SK-N-SH (cell line): Measurements from ENCODE around the gene RBM44.

Source experiments
- EZH2phosphoT487 ChIP-seq: fragments of 200-600 bp; sonication (generic); IDR thresholded peaks from 2 replicates; pipeline ENCODE4 v1.6.1; 2017; ENCODE audit warnings: low read depth, mixed run types, mild to moderate bottlenecking, antibody characterized with exemption, moderate library complexity, borderline replicate concordance
- FOXM1 ChIP-seq: IDR thresholded peaks from 2 replicates; pipeline ENCODE4 v1.4.0; 2012; ENCODE audit warnings: low read depth, mild to moderate bottlenecking
- NRF1 ChIP-seq: IDR thresholded peaks from 2 replicates; pipeline ENCODE4 v1.6.1; 2012; ENCODE audit warnings: low read depth, mild to moderate bottlenecking, low read length
- POLR2AphosphoS5 ChIP-seq: IDR thresholded peaks from 2 replicates; pipeline ENCODE4 v1.6.1; 2012; ENCODE audit warnings: low read depth, low read length
- RAD21 ChIP-seq: IDR thresholded peaks from 2 replicates; pipeline ENCODE4 v1.6.1; 2012; ENCODE audit warnings: mild to moderate bottlenecking, low read length
- RXRA ChIP-seq: IDR thresholded peaks from 2 replicates; pipeline ENCODE4 v1.4.0; 2012; ENCODE audit warnings: low read depth, mild to moderate bottlenecking, borderline replicate concordance
- YY1 ChIP-seq: IDR thresholded peaks from 2 replicates; pipeline ENCODE4 v1.4.0; 2012; ENCODE audit warnings: low read depth, mild to moderate bottlenecking
- TF ChIP-seq, protein P1 (sequence below): fragments of 200-600 bp; sonication (generic); IDR thresholded peaks from 2 replicates; pipeline ENCODE4 v1.6.1; 2017; ENCODE audit warnings: antibody characterized with exemption, mild to moderate bottlenecking, moderate library complexity
- TF ChIP-seq, protein P2 (sequence below): IDR thresholded peaks from 2 replicates; pipeline ENCODE4 v1.4.0; 2012; ENCODE audit warnings: low read depth, borderline replicate concordance

DNA sequence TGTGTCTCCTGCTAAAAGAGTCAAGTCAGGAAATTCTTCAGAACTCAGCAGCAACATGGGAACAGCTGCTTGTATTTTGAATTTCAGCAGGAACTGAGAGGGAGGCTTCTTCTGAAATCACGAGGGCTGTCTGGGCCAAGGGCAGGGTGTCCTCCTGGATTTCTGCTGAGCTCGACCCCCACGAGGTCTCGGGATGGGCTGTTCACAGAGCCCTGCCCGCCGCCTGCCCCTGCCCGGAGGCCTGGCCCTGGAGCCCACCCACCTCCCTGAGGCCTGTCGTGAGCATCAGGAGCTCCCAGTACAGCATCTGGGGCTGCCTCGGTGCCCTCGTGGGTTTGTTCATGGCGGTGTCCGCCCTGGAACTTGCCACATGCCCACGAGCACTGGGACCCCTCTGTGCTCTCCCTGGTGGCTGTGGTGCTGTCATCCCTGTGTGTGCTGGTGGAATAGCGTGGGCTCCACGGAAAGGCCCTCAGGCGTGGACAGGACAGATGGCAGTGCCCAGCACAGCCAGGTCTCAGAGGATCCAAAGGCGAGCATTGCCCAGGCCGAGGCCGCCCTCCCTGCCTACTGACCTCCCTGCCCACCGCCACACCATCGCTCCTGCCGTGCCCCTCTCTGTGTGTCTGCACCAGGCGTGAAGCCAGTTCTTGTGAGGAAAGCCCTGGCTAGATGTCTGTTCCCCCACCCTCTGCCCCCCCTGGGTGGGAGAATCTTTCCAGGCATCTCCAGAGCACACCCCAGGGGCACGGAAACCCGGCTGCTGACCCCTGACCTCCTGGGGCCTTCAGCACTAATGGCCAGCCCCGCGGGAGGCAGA is 86.7 kb downstream of the RBM44 start:
- TF ChIP-seq, protein P1, sequence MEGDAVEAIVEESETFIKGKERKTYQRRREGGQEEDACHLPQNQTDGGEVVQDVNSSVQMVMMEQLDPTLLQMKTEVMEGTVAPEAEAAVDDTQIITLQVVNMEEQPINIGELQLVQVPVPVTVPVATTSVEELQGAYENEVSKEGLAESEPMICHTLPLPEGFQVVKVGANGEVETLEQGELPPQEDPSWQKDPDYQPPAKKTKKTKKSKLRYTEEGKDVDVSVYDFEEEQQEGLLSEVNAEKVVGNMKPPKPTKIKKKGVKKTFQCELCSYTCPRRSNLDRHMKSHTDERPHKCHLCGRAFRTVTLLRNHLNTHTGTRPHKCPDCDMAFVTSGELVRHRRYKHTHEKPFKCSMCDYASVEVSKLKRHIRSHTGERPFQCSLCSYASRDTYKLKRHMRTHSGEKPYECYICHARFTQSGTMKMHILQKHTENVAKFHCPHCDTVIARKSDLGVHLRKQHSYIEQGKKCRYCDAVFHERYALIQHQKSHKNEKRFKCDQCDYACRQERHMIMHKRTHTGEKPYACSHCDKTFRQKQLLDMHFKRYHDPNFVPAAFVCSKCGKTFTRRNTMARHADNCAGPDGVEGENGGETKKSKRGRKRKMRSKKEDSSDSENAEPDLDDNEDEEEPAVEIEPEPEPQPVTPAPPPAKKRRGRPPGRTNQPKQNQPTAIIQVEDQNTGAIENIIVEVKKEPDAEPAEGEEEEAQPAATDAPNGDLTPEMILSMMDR = no peak
- TF ChIP-seq FOXM1 (no peak), RXRA (no peak), YY1 (no peak), RAD21 (no peak), POLR2AphosphoS5 (no peak), NRF1 (no peak), EZH2phosphoT487 (no peak)
- TF ChIP-seq, protein P2, sequence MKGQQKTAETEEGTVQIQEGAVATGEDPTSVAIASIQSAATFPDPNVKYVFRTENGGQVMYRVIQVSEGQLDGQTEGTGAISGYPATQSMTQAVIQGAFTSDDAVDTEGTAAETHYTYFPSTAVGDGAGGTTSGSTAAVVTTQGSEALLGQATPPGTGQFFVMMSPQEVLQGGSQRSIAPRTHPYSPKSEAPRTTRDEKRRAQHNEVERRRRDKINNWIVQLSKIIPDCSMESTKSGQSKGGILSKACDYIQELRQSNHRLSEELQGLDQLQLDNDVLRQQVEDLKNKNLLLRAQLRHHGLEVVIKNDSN = no peak
